Left ventricle myocardium inferior (tissue), 1 donor: ENCODE measurements around the gene RNF19B. TPM values are rescaled to one million over a fixed set of nuclear protein-coding genes. Genes with fewer than 3 reads are reported as not detected.
"Not testable (repeated sequence)": the region's sequence is repeated elsewhere in the genome, so short reads cannot be mapped to it uniquely, and the experiment has no call there.

Experiments used
- DNase-seq: peaks from one replicate; pipeline ENCODE4 v3.0.0-alpha.2; 2020
- H3K27ac ChIP-seq: fragments of 200-600 bp; replicated peaks from 2 replicates; pipeline ENCODE4 v1.8.0; 2021
- H3K27me3 ChIP-seq: fragments of 200-600 bp; 2 replicates; pipeline ENCODE4 v1.8.0; 2021; ENCODE audit warnings: low read depth
- H3K36me3 ChIP-seq: fragments of 200-600 bp; 2 replicates; pipeline ENCODE4 v1.8.0; 2021
- H3K4me1 ChIP-seq: fragments of 200-600 bp; 2 replicates; pipeline ENCODE4 v1.8.0; 2021
- H3K4me3 ChIP-seq: fragments of 200-600 bp; 2 replicates; pipeline ENCODE4 v1.8.0; 2021; ENCODE audit warnings: mild to moderate bottlenecking, moderate library complexity
- H3K9me3 ChIP-seq: fragments of 200-600 bp; replicated peaks from 2 replicates; pipeline ENCODE4 v1.8.0; 2021
- CTCF ChIP-seq: fragments of 200-600 bp; IDR thresholded peaks from 2 replicates; pipeline ENCODE4 v1.8.0; 2021; ENCODE audit warnings: antibody characterized with exemption, mild to moderate bottlenecking, borderline replicate concordance
- intact Hi-C: fragments of 100-400 bp; cut with micrococcal nuclease; formaldehyde crosslinking; loops from one replicate; pipeline ENCODE4 v1.11.0; 2022
- total RNA-seq: library from RNA; stranded (reverse); fragmentation: NEBNext Ultra II Directional; extraction: Animal tissue kit (Norgen Biotek cat#: 25700); gene quantifications from one replicate; pipeline ENCODE4 v1.2.1, GENCODE V29; 2021
- donor health status: DM: no; HTN: yes; CAD: no; lungs with severe emphysema.

The RNF19B gene
- total RNA-seq, 1 donor from 2014 or later: 15.4 TPM

GRCh38 chr1:32998997-32999396 lies 34.4 kb upstream of the RNF19B start:
- intact Hi-C loops: no loop called here
- Histone ChIP-seq H3K4me1 (peaks cover 40% of the 10 kb centered on the region), H3K27me3 (no peaks in the 10 kb centered on the region), H3K27ac (peak overlapping the region; percentile 73), H3K36me3 (no peaks in the 10 kb centered on the region), H3K9me3 (no peaks in the 10 kb centered on the region), H3K4me3 (no peak overlapping the region)
- no peak for TF ChIP-seq CTCF
- DNase-seq: peak; percentile 62

GRCh38 chr1:32998064-32998463 lies 33.5 kb upstream of the RNF19B start:
- Histone ChIP-seq H3K4me1 (peaks cover 49% of the 10 kb centered on the region), H3K4me3 (no peak overlapping the region), H3K27me3 (no peaks in the 10 kb centered on the region), H3K9me3 (no peaks in the 10 kb centered on the region), H3K27ac (peak overlapping the region; percentile 73), H3K36me3 (no peaks in the 10 kb centered on the region)
- no peak for DNase-seq
- intact Hi-C loops: no loop called here
- no peak for TF ChIP-seq CTCF

GRCh38 chr1:32997381-32997891 lies 32.8 kb upstream of the RNF19B start:
- H3K27ac ChIP-seq: peak overlapping the region; percentile 73
- peaks cover 56% of the 10 kb centered on the region for H3K4me1 ChIP-seq
- DNase-seq: no peak
- H3K36me3 ChIP-seq: no peaks in the 10 kb centered on the region
- no peak for TF ChIP-seq CTCF
- no peaks in the 10 kb centered on the region for H3K27me3 ChIP-seq
- H3K4me3 ChIP-seq: no peak overlapping the region
- no peaks in the 10 kb centered on the region for H3K9me3 ChIP-seq
- intact Hi-C loops: no loop called here

- H3K27me3 ChIP-seq, H3K4me3 ChIP-seq, intact Hi-C loops, H3K36me3 ChIP-seq, DNase-seq, H3K9me3 ChIP-seq: not testable (repeated sequence)
- Histone ChIP-seq H3K27ac (peak overlapping the region; percentile 72), H3K4me1 (peaks cover 64% of the 10 kb centered on the region)
Measured at GRCh38 chr1:32993324-32993636, 28.7 kb upstream of the RNF19B start.

GRCh38 chr1:32992489-32993323 lies 28.1 kb upstream of the RNF19B start:
- no peak for TF ChIP-seq CTCF
- H3K4me1 ChIP-seq: peaks cover 63% of the 10 kb centered on the region

GRCh38 chr1:32991819-32992488 lies 27.3 kb upstream of the RNF19B start:
- TF ChIP-seq CTCF: no peak
- H3K27ac ChIP-seq: peak overlapping the region; percentile 72
- H3K27me3 ChIP-seq: no peaks in the 10 kb centered on the region
- H3K4me1 ChIP-seq: peaks cover 56% of the 10 kb centered on the region
- no peak overlapping the region for H3K4me3 ChIP-seq
- no peak for DNase-seq
- intact Hi-C loops: no loop called here
- H3K9me3 ChIP-seq: no peaks in the 10 kb centered on the region
- H3K36me3 ChIP-seq: no peaks in the 10 kb centered on the region

More at GRCh38 chr1:32992489-32993323, 28.1 kb upstream of the RNF19B start:
- Histone ChIP-seq H3K27ac (peak overlapping the region; percentile 72), H3K4me3 (no peak overlapping the region), H3K27me3 (no peaks in the 10 kb centered on the region), H3K9me3 (no peaks in the 10 kb centered on the region), H3K36me3 (no peaks in the 10 kb centered on the region)
- peak; percentile 76 for DNase-seq
- intact Hi-C loops: no loop called here
